Gastrocnemius medialis (tissue), 4 donors: ENCODE results near the gene THSD4. TPM values are rescaled to one million over a fixed set of nuclear protein-coding genes. Genes with fewer than 3 reads are reported as not detected.

Source experiments
- ATAC-seq, 2 donors: fragments of 150-250 bp; one replicate each; pipeline ENCODE4 v1.9.1; 2016
- DNase-seq, 2 donors: peaks; one replicate each; pipeline ENCODE4 v3.0.0-alpha.2; 2019
- H3K27ac ChIP-seq, 4 donors: fragments of 200-600 bp; sonication (generic); 1 replicate in 1 of 4; 2 replicates in 3 of 4; pipeline ENCODE4 v1.5.1; 2016 to 2018; ENCODE audit warnings: mild to moderate bottlenecking in 2 of 4, moderate library complexity in 1 of 4
- H3K27me3 ChIP-seq, 3 donors: fragments of 200-600 bp; sonication (generic) in 2 of 3; 1 replicate in 1 of 3; 2 replicates in 2 of 3; pipeline versions ENCODE4 v1.5.1 to v1.6.0; 2016 to 2019; ENCODE audit warnings: mild to moderate bottlenecking in 1 of 3, moderate library complexity in 1 of 3
- H3K36me3 ChIP-seq, 2 donors: fragments of 200-600 bp; sonication (generic) in 1 of 2; one replicate each; pipeline ENCODE4 v1.5.1; 2017 to 2018
- H3K4me1 ChIP-seq, 2 donors: fragments of 200-600 bp; sonication (generic) in 1 of 2; one replicate each; pipeline ENCODE4 v1.5.1; 2016 to 2017; ENCODE audit warnings: mild to moderate bottlenecking in 2 of 2
- H3K4me3 ChIP-seq, 4 donors: fragments of 200-600 bp; sonication (generic) in 3 of 4; 1 replicate in 1 of 4; 2 replicates in 3 of 4; pipeline ENCODE4 v1.5.1; 2016 to 2019; ENCODE audit warnings: mild to moderate bottlenecking in 2 of 4
- H3K9me3 ChIP-seq, 3 donors: fragments of 200-600 bp; sonication (generic) in 2 of 3; 1 replicate in 1 of 3; 2 replicates in 2 of 3; pipeline ENCODE4 v1.5.1; 2016 to 2019
- POLR2A ChIP-seq, 2 donors: fragments of 450-650 bp; IDR thresholded peaks; one replicate each; pipeline ENCODE4 v1.6.1; 2017; ENCODE audit warnings: antibody characterized with exemption in 2 of 2, mild to moderate bottlenecking in 2 of 2, moderate library complexity in 2 of 2
- in situ Hi-C, 4 donors: fragments of 200-750 bp; cut with MboI; loops; one replicate each; pipeline versions ENCODE4 v1.15.0 to v1.8.0; 2017; ENCODE audit warnings: low sequenced_read_pairs in 4 of 4
- intact Hi-C: fragments of 100-400 bp; cut with DNase I; formaldehyde crosslinking; loops from one replicate; pipeline ENCODE4 v1.15.1; 2023; ENCODE audit warnings: low total_unique reads
- total RNA-seq, 4 donors: library from RNA; depleted of rRNA; stranded (reverse); fragments of >200 nt; gene quantifications; one replicate each; pipeline versions ENCODE4 v1.1.0 to v1.2.3, GENCODE V29; 2016
- TF ChIP-seq, protein P1 (sequence below), 5 experiments: fragments of 450-650 bp in 3 of 5; fragments of 200-600 bp in 2 of 5; sonication (generic) in 2 of 5; IDR thresholded peaks in 4 of 5; conservative IDR thresholded peaks in 1 of 5; 1 replicate in 4 of 5; 2 replicates in 1 of 5; pipeline ENCODE4 v1.5.1; 2016 to 2019; ENCODE audit warnings: antibody characterized with exemption in 5 of 5, mild to moderate bottlenecking in 3 of 5, moderate library complexity in 3 of 5

Gene THSD4
- total RNA-seq, 4 donors from 2014 or later: 0.35 to 3.1 (median 0.60) TPM

DNA sequence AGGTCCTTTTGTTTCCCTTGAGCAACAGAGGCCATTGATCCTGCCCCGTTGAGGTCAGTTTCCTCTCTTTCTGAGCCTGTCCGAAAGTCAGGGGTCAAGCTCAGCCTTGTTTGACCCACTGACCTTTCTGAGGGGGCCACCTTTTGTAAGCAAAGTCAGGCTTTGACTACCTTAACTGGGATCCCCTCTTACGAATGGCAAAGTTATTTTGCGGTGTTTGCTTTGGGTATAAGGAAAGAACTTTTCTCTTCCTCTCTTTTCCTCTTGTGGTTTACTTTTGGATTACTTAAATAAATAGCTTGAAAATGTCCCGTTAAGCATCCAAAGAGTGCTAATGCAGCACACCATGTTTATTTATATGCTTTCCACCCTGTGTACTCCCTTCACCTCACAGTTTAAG, 340.6 kb downstream of the THSD4 start:
- H3K27ac ChIP-seq: peak overlapping the region in 2 of 4 donors; percentile 32 to 82
- no peak overlapping the region for H3K4me3 ChIP-seq
- TF ChIP-seq, protein P1, sequence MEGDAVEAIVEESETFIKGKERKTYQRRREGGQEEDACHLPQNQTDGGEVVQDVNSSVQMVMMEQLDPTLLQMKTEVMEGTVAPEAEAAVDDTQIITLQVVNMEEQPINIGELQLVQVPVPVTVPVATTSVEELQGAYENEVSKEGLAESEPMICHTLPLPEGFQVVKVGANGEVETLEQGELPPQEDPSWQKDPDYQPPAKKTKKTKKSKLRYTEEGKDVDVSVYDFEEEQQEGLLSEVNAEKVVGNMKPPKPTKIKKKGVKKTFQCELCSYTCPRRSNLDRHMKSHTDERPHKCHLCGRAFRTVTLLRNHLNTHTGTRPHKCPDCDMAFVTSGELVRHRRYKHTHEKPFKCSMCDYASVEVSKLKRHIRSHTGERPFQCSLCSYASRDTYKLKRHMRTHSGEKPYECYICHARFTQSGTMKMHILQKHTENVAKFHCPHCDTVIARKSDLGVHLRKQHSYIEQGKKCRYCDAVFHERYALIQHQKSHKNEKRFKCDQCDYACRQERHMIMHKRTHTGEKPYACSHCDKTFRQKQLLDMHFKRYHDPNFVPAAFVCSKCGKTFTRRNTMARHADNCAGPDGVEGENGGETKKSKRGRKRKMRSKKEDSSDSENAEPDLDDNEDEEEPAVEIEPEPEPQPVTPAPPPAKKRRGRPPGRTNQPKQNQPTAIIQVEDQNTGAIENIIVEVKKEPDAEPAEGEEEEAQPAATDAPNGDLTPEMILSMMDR (IDR thresholded peaks at IDR 0.05 in 4 of 5, conservative IDR thresholded peaks at IDR 0.05 in 1 of 5): no peak
- TF ChIP-seq POLR2A (IDR thresholded peaks at IDR 0.05): no peak
- peaks cover 36 to 41% of the 10 kb centered on the region in 2 donors for H3K4me1 ChIP-seq
- ATAC-seq: no peak
- intact Hi-C loops (no loop called here), in situ Hi-C loops (loop anchor here in 2 of 4 donors (10.0 to 25.0 kb wide), 2 partner anchors 279 to 706 kb away; no protein-coding TSS in a partner anchor)
- no peaks in the 10 kb centered on the region for H3K36me3 ChIP-seq
- no peak for DNase-seq
- no peaks in the 10 kb centered on the region for H3K9me3 ChIP-seq
- no peaks in the 10 kb centered on the region for H3K27me3 ChIP-seq

DNA sequence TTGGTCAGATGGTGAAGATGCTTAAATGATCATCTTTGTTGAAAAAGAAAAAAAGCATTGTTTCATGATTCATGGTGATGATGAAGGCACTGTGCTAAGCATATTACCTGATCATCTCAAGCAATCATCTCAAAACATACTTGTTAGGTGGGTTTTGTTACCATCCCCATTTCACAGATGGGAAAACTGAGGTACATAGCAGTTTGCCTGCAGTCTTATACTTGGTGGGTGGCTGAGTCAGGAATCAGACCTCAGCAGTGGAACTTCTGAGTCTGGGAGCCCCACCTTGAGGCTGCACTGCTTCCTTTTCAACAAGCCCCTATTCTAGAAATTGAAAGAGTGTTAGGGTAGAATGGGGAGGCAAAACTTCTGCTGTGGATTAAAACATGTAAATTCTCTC, 341.1 kb downstream of the THSD4 start:
- Histone ChIP-seq H3K4me3 (no peak overlapping the region), H3K27ac (no peak overlapping the region), H3K36me3 (no peaks in the 10 kb centered on the region), H3K27me3 (no peaks in the 10 kb centered on the region), H3K4me1 (peaks cover 36 to 41% of the 10 kb centered on the region in 2 donors), H3K9me3 (no peaks in the 10 kb centered on the region)
- no peak for TF ChIP-seq POLR2A (IDR thresholded peaks at IDR 0.05)
- TF ChIP-seq, protein P1 (IDR thresholded peaks at IDR 0.05 in 4 of 5, conservative IDR thresholded peaks at IDR 0.05 in 1 of 5): no peak
- intact Hi-C loops: no loop called here
- DNase-seq: no peak
- no peak for ATAC-seq
- in situ Hi-C loops: loop anchor here in 2 of 4 donors (10.0 to 25.0 kb wide), 2 partner anchors 278 to 706 kb away; no protein-coding TSS in a partner anchor

DNA sequence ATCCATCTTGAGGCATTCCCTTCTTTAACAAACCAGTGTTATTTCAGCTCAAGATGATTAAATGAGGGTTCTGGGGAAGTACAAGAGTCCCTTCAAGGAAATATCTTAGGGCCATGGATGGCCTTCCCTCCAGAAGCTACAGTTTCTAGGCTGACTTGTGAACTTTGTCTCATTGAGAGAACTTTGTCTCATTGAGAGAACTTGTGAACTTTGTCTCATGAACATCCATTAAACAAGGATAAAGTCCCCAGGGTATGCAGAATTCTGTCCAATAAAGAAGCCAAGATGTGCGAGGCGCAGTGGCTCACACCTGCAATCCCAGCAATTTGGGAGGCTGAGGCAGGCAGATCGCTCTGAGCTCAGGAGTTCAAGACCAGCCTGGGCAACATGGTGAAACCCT, 341.5 kb downstream of the THSD4 start:
- in situ Hi-C loops: loop anchor here in 2 of 4 donors (10.0 to 25.0 kb wide), 2 partner anchors 278 to 705 kb away; no protein-coding TSS in a partner anchor
- TF ChIP-seq, protein P1 (IDR thresholded peaks at IDR 0.05 in 4 of 5, conservative IDR thresholded peaks at IDR 0.05 in 1 of 5): no peak
- no peak for TF ChIP-seq POLR2A (IDR thresholded peaks at IDR 0.05)
- H3K27me3 ChIP-seq: no peaks in the 10 kb centered on the region
- no peaks in the 10 kb centered on the region for H3K9me3 ChIP-seq
- DNase-seq: no peak
- no peaks in the 10 kb centered on the region for H3K36me3 ChIP-seq
- peaks cover 36 to 41% of the 10 kb centered on the region in 2 donors for H3K4me1 ChIP-seq
- no peak overlapping the region for H3K27ac ChIP-seq
- ATAC-seq: no peak
- H3K4me3 ChIP-seq: no peak overlapping the region
- intact Hi-C loops: no loop called here

DNA sequence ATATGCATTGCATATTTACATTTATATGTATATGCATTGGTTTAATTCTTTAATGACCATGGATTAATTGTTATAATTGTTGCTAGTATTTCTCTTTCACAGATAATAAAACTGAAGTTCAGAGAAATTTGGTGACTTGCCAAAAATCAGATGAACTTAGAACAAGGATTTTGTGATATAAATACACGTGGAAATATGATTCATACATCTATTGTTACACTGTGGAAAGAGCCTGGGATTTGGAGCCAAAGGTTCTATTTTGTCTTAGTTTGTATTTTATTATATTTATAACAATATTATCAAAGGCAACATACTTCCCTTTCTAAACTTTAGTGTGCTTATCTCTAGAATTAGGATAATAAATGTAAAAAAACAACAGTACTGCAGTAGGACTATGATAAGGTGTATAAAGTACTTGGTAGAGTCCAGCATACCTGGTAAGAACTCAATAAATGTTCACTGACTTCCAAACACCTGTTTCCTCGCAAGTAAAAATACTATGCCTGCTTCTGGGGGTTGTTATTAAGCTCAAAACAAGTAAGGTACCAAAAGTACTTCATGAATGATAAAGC, 342.9 kb downstream of the THSD4 start:
- Histone ChIP-seq H3K27me3 (no peaks in the 10 kb centered on the region), H3K4me3 (no peak overlapping the region), H3K9me3 (no peaks in the 10 kb centered on the region), H3K36me3 (no peaks in the 10 kb centered on the region), H3K4me1 (peaks cover 36 to 41% of the 10 kb centered on the region in 2 donors), H3K27ac (peak overlapping the region; percentile 54 to 83 (median 60))
- DNase-seq (no peak), ATAC-seq (peak; percentile 59 to 71)
- in situ Hi-C loops (loop anchor here in 2 of 4 donors (10.0 to 25.0 kb wide), 2 partner anchors 277 to 704 kb away; no protein-coding TSS in a partner anchor), intact Hi-C loops (no loop called here)
- TF ChIP-seq POLR2A (IDR thresholded peaks at IDR 0.05): no peak
- TF ChIP-seq, protein P1 (IDR thresholded peaks at IDR 0.05 in 4 of 5, conservative IDR thresholded peaks at IDR 0.05 in 1 of 5): no peak
